Left ventricle myocardium inferior (tissue), 1 donor: ENCODE measurements around the gene VAPB. TPM values are rescaled to one million over a fixed set of nuclear protein-coding genes. Genes with fewer than 3 reads are reported as not detected.
A peak's percentile ranks its signal among the peaks of the same experiment; 100 is the strongest.

Experiments used
- DNase-seq: peaks from one replicate; pipeline ENCODE4 v3.0.0-alpha.2; 2020
- H3K27ac ChIP-seq: fragments of 200-600 bp; replicated peaks from 2 replicates; pipeline ENCODE4 v1.8.0; 2021
- H3K27me3 ChIP-seq: fragments of 200-600 bp; 2 replicates; pipeline ENCODE4 v1.8.0; 2021; ENCODE audit warnings: low read depth
- H3K36me3 ChIP-seq: fragments of 200-600 bp; 2 replicates; pipeline ENCODE4 v1.8.0; 2021
- H3K4me1 ChIP-seq: fragments of 200-600 bp; 2 replicates; pipeline ENCODE4 v1.8.0; 2021
- H3K4me3 ChIP-seq: fragments of 200-600 bp; 2 replicates; pipeline ENCODE4 v1.8.0; 2021; ENCODE audit warnings: mild to moderate bottlenecking, moderate library complexity
- H3K9me3 ChIP-seq: fragments of 200-600 bp; replicated peaks from 2 replicates; pipeline ENCODE4 v1.8.0; 2021
- intact Hi-C: fragments of 100-400 bp; cut with micrococcal nuclease; formaldehyde crosslinking; loops from one replicate; pipeline ENCODE4 v1.11.0; 2022
- long read RNA-seq: library from polyadenylated mRNA; unstranded; transcript quantifications from one replicate; pipeline ENCODE4 v2.0.0, GENCODE V29; 2021
- total RNA-seq: library from RNA; stranded (reverse); fragmentation: NEBNext Ultra II Directional; extraction: Animal tissue kit (Norgen Biotek cat#: 25700); gene quantifications from one replicate; pipeline ENCODE4 v1.2.1, GENCODE V29; 2021
- TF ChIP-seq, protein P1 (sequence below): fragments of 200-600 bp; IDR thresholded peaks from 2 replicates; pipeline ENCODE4 v1.8.0; 2021; ENCODE audit warnings: antibody characterized with exemption, mild to moderate bottlenecking, borderline replicate concordance
- donor health status: DM: no; HTN: yes; CAD: no; lungs with severe emphysema.

The VAPB gene, protein sequence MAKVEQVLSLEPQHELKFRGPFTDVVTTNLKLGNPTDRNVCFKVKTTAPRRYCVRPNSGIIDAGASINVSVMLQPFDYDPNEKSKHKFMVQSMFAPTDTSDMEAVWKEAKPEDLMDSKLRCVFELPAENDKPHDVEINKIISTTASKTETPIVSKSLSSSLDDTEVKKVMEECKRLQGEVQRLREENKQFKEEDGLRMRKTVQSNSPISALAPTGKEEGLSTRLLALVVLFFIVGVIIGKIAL
- 72.6 TPM for total RNA-seq
- long read RNA-seq, full-length matches to known transcripts = 138 of 152 reads
- long read RNA-seq, partial matches to known transcripts = 12 of 152 reads
- long read RNA-seq, other reads (novel, unspliced or antisense) = 2 of 152 reads

DNA sequence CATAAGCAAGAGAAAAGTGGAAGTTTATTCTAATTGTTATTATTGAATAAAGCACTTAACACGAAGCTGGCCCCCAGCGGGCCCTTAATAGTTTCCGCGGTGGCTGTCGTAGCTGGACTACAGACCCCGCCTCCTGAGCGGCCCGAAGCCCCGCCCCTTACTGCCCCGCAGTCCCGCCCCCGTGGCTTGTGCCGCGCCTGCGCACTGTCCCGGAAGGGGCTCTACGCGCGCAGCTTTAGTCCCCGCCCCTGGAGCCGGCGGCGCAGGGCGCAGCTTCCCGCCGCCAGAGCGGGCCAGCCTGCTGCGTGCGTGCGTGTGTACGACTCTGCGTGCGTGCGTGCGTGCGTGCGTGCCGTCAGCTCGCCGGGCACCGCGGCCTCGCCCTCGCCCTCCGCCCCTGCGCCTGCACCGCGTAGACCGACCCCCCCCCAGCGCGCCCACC, at the start of gene VAPB:
Gene VAPB, plus strand, starts transcription at position 348 of the 442 bp plus-strand sequence. CDS start 231 bp downstream, outside the sequence.
- peak within 1 kb of the TSS; percentile 92 for H3K27ac ChIP-seq
- TF ChIP-seq, protein P1, sequence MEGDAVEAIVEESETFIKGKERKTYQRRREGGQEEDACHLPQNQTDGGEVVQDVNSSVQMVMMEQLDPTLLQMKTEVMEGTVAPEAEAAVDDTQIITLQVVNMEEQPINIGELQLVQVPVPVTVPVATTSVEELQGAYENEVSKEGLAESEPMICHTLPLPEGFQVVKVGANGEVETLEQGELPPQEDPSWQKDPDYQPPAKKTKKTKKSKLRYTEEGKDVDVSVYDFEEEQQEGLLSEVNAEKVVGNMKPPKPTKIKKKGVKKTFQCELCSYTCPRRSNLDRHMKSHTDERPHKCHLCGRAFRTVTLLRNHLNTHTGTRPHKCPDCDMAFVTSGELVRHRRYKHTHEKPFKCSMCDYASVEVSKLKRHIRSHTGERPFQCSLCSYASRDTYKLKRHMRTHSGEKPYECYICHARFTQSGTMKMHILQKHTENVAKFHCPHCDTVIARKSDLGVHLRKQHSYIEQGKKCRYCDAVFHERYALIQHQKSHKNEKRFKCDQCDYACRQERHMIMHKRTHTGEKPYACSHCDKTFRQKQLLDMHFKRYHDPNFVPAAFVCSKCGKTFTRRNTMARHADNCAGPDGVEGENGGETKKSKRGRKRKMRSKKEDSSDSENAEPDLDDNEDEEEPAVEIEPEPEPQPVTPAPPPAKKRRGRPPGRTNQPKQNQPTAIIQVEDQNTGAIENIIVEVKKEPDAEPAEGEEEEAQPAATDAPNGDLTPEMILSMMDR = peak; percentile 12
- H3K4me3 ChIP-seq = peak within 1 kb of the TSS; percentile 89
- intact Hi-C loops = no loop called here
- peak; percentile 94 for DNase-seq
- peaks cover 7% of the 10 kb centered on the region for H3K36me3 ChIP-seq
- peaks cover 6% of the 10 kb centered on the region for H3K27me3 ChIP-seq
- peaks cover 51% of the 10 kb centered on the region for H3K4me1 ChIP-seq
- peaks cover 12% of the 10 kb centered on the region for H3K9me3 ChIP-seq

DNA sequence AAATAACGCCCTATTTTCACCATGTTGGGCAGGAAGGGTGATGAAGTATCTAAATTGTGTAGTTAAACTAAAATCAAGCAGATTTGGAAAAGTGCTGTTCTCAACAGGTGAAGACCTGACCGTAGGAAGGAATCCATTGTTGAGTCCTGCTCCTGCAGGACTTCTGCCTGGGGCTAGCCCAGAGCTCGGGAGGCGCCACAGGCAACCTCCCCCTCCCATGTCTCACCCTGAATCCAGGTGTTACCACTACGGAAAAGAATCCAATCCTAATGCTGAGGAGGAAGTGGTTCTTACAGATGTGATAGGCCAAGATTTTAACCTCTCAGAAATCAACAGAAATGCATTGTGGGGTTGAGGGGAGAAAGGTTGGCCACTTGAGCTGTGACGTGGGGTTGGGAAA, 49.3 kb upstream of the VAPB start:
- DNase-seq = no peak
- Histone ChIP-seq H3K9me3 (no peaks in the 10 kb centered on the region), H3K27ac (no peak overlapping the region), H3K4me1 (peaks cover 10% of the 10 kb centered on the region), H3K36me3 (peaks cover 6% of the 10 kb centered on the region), H3K27me3 (no peaks in the 10 kb centered on the region), H3K4me3 (no peak overlapping the region)
- TF ChIP-seq, protein P1 = no peak
- intact Hi-C loops = no loop called here

DNA sequence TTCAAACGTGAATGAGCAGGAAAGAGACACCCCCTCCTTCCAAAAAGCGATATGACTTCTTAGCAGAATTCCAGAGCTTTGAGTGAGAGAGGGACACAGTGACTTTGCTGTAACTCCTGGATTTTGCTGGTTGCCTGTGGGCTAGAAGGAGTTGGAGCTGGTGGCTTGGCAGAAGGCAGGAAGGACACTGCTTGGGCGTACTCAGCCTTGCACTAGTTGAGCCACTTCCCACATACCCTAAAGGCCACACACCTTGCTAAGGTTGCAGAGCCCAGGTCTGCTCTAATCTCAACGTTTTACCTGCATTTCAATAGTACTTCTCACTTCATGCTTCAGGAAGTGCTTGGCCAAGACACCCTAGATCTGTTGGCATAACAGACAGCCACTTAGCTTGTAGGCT, 48.9 kb upstream of the VAPB start:
- H3K36me3 ChIP-seq = peaks cover 7% of the 10 kb centered on the region
- no peak overlapping the region for H3K27ac ChIP-seq
- intact Hi-C loops = no loop called here
- DNase-seq = no peak
- no peak overlapping the region for H3K4me3 ChIP-seq
- H3K4me1 ChIP-seq = peaks cover 10% of the 10 kb centered on the region
- H3K27me3 ChIP-seq = no peaks in the 10 kb centered on the region
- H3K9me3 ChIP-seq = no peaks in the 10 kb centered on the region
- TF ChIP-seq, protein P1 = no peak

DNA sequence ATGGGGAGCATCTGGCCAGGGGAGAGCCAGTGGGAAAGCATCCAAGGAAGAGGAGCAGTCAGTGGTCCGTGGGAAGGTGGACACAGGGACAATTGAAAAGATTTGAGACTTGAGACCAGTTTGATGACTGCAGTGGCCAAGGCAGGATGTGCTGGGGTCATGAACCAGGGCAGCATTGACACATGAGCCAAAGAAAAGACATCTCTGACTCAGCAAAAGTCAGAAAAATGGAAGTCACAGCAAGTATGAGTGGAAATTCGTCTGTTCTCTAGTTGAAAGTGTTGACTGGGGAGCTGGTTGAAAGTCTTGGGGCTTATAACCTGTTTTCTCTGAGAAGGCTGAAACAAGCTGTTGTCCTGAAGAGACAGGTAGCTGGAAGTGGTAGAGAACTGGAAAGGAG, 48.2 kb upstream of the VAPB start:
- H3K4me3 ChIP-seq = no peak overlapping the region
- H3K9me3 ChIP-seq = no peaks in the 10 kb centered on the region
- intact Hi-C loops = no loop called here
- no peak overlapping the region for H3K27ac ChIP-seq
- no peak for DNase-seq
- H3K36me3 ChIP-seq = peaks cover 14% of the 10 kb centered on the region
- TF ChIP-seq, protein P1 = no peak
- no peaks in the 10 kb centered on the region for H3K27me3 ChIP-seq
- peaks cover 10% of the 10 kb centered on the region for H3K4me1 ChIP-seq

DNA sequence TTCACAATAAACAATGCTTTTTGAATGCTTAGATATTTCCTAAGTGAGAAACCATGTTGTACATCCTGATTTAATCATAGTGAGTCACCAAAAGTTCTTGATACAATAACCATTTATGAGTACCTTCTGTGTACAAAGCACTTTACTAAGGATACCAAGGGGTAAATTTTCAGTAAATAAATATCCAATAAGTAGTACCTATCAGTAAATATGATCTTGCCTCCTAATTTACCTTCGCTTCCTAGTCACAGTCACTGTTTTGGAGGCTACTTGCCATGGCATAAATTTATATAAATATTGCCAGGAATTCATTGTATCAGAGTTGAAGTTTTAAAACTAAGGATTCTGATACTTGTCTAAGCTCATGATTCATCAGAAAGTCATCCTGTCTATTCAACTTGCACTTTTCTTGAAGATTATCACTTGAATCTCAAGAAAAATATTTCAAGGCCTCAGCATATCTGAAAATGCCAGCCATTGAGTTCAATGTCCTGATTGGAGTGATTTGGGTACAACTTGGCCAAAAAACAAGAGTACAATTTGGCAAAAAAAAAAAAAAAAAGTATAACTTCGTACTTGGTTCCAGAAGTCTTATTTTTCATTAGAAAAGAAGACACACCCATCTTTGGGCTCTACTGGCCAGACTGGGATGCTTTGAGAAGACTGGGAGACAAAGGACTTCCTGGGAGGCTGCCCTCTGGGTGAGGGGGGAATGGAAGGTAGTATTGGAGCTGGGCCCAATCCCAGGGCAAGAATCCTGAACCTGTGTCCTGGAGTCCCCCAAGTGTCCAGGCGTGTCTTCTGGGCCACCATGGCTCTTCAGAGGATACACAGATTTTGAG, 46.7 kb upstream of the VAPB start:
- H3K4me1 ChIP-seq = peaks cover 10% of the 10 kb centered on the region
- intact Hi-C loops = no loop called here
- H3K27me3 ChIP-seq = no peaks in the 10 kb centered on the region
- TF ChIP-seq, protein P1 = no peak
- no peak overlapping the region for H3K27ac ChIP-seq
- DNase-seq = no peak
- H3K9me3 ChIP-seq = no peaks in the 10 kb centered on the region
- no peak overlapping the region for H3K4me3 ChIP-seq
- peaks cover 20% of the 10 kb centered on the region for H3K36me3 ChIP-seq
